SH-SY5Y (cell line): ENCODE data around the gene PCDH9.

Source experiments
- GATA2 ChIP-seq: IDR thresholded peaks from 2 replicates; pipeline ENCODE4 v1.6.1; 2011; ENCODE audit warnings: mild to moderate bottlenecking, low read depth, low read length
- GATA3 ChIP-seq: IDR thresholded peaks from 2 replicates; pipeline ENCODE4 v1.6.1; 2011; ENCODE audit warnings: low read depth, mild to moderate bottlenecking, low read length, moderate library complexity

DNA sequence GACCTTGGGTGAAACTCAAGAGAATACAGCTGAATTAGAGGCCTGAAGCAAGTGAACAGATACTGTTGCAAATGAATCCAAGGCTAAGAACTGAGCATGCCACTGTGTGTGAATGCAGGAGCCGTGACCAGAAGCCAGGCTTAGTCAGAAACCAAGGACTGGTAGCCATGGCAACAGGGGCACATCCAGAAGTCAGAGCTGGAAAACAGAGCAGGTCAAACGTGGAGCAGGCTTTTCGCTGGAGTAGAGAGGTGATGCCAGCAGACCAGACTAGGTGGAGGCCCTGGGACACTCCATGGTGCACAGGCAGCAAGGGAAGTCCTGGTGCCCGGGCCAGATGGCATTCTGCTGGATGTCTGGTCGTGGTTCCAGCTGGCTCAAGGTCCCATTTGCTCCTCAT lies 564.1 kb downstream of the PCDH9 start:
- no peak for TF ChIP-seq GATA2
- TF ChIP-seq GATA3, result no peak
